Adipose tissue (tissue), 3 donors: ENCODE measurements around the gene MIPEP. TPM values are rescaled to one million over a fixed set of nuclear protein-coding genes. Genes with fewer than 3 reads are reported as not detected.
"Not testable (repeated sequence)": the region's sequence is repeated elsewhere in the genome, so short reads cannot be mapped to it uniquely, and the experiment has no call there.

Experiments used
- H3K27ac ChIP-seq: one replicate; pipeline ENCODE4 v1.5.1; 2013; ENCODE audit warnings: low read depth, low read length
- WGBS, 3 donors: extraction: QIAGEN DNeasy Blood & Tissue Kit; methylation state at CpG; one replicate each; pipeline ENCODE4 v1.1.7; 2013; 5-methylcytosine and 5-hydroxymethylcytosine counted together
- polyA plus RNA-seq, 3 donors: library from polyadenylated mRNA; stranded (reverse); fragments of 200-250 nt; gene quantifications; one replicate each; pipeline ENCODE4 v1.2.3, GENCODE V29; 2013
- donor health status: healthy with polysubstance abuse.
- donor health status: Bipolar disorder and iron deficiency.
- donor health status: healthy.

MIPEP gene
- polyA plus RNA-seq, 3 donors = 8.1 to 13.9 (median 11.3) TPM

- H3K27ac ChIP-seq = not testable (repeated sequence)
- 79 to 92% (median 80%) methylated on average over 7 to 12 of the region's 12 CpGs for WGBS, 3 donors
Measured at GRCh38 chr13:23894746-23895145, 5.5 kb upstream of the MIPEP start.

- H3K27ac ChIP-seq = not testable (repeated sequence)
- WGBS, 3 donors = 75 to 93% (median 83%) methylated on average over 1 to 2 of the region's 4 CpGs
Measured at GRCh38 chr13:23893791-23894190, 4.6 kb upstream of the MIPEP start.

GRCh38 chr13:23889615-23890607 lies 711 bp upstream of the MIPEP start:
- 34 to 50% (median 48%) methylated on average over 15 of the region's 15 CpGs for WGBS, 3 donors

DNA sequence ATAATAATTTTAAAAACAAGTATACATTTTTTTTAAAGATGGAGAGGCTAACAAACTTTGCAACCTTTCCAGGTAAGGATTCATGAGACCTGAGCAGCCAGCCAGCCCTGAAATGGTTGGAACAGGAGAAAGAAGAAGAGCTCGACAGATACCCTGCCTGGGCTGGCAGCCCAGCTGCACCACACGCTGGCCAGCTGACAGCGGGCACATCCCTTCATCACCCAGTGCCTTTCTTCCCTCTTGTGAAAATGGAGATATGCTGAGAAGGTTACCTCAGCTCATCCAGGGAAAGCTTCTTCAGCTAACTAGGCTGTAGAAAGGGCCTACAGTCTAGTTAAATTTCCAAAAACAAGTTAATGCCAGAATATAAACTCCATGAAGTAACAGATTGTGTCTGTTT lies 4.8 kb downstream of the MIPEP start:
- WGBS, 3 donors = 89 to 97% (median 96%) methylated on average over 3 of the region's 3 CpGs
- H3K27ac ChIP-seq = not testable (repeated sequence)

More at GRCh38 chr13:23889615-23890607, 711 bp upstream of the MIPEP start:
- H3K27ac ChIP-seq = no peak overlapping the region

DNA sequence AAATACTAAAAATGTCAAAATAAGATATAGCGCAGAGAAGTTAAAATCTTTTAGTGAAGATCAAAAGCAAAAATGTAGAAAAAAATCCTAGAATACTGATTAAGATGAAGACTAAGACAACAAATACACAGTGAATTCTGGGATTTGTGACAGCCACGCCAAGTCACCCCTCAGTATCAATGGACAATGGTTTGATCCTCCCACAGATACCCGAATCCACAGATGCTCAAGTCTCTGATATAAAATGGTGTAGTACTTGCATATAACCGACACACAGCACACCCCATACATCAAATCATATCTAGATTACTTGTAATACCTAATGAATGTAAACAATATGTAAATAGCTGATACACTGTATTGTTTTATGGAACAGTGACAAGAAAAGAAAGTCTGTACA lies 5.9 kb downstream of the MIPEP start:
- no peak overlapping the region for H3K27ac ChIP-seq
- WGBS, 3 donors = 91 to 96% (median 91%) methylated on average over 4 of the region's 4 CpGs

- H3K27ac ChIP-seq = not testable (repeated sequence)
- 95 to 96% (median 96%) methylated on average over 8 of the region's 8 CpGs for WGBS, 3 donors
Measured at GRCh38 chr13:23881402-23881800, 7.8 kb downstream of the MIPEP start.

DNA sequence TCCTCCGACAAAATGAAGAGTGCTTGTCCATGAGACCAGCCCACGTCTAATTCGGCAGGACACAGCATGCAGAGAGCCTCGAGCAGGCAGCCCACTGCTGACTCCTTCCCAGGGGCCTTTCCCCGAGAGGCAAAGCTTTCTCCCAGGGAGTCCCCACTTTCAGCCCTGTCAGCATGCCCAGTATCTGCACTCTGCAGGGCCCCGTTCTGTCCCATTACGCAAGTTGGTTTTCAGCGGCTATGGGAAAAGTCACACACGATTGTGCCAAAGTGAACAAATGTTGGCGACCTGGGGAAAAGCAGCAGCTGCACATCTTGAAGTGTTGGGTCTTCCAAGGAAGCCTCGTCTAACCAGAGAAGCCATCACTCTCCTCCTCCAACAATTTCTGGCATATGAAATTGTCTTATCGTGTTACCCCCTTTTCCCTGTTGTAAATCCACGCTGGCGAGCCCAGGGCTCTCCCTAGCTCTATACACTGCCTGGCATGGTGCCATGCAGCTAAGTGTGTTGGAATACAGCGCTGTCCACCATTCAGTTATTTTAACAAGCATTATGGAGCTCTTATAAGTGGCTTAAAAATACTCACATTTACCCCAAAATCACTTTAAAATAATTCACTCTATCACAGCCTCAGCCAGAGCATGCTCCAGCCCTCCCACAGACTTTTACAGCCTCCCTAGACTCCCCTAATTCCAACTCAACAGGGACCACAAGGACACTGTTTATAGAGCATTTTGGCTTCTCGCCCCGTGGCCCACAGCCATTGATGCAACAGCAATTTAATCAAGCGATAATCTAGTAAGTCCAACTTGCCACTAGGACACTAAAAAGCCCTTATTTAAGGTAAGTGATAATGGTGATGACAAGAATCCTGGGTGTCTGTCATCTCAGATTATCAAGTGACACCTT lies 8.5 kb downstream of the MIPEP start:
- 55 to 86% (median 75%) methylated on average over 12 to 15 of the region's 18 CpGs for WGBS, 3 donors
- not testable (repeated sequence) for H3K27ac ChIP-seq

- WGBS, 3 donors = 95 to 96% (median 96%) methylated on average over 4 of the region's 4 CpGs
- H3K27ac ChIP-seq = no peak overlapping the region
Measured at GRCh38 chr13:23877286-23877685, 11.9 kb downstream of the MIPEP start.

GRCh38 chr13:23876265-23876664 lies 12.9 kb downstream of the MIPEP start:
- H3K27ac ChIP-seq = no peak overlapping the region
- 34 to 85% (median 75%) methylated on average over 2 of the region's 2 CpGs for WGBS, 3 donors

- no peak overlapping the region for H3K27ac ChIP-seq
- 90 to 95% (median 94%) methylated on average over 2 of the region's 2 CpGs for WGBS, 3 donors
Measured at GRCh38 chr13:23871616-23872220, 17.5 kb downstream of the MIPEP start.

DNA sequence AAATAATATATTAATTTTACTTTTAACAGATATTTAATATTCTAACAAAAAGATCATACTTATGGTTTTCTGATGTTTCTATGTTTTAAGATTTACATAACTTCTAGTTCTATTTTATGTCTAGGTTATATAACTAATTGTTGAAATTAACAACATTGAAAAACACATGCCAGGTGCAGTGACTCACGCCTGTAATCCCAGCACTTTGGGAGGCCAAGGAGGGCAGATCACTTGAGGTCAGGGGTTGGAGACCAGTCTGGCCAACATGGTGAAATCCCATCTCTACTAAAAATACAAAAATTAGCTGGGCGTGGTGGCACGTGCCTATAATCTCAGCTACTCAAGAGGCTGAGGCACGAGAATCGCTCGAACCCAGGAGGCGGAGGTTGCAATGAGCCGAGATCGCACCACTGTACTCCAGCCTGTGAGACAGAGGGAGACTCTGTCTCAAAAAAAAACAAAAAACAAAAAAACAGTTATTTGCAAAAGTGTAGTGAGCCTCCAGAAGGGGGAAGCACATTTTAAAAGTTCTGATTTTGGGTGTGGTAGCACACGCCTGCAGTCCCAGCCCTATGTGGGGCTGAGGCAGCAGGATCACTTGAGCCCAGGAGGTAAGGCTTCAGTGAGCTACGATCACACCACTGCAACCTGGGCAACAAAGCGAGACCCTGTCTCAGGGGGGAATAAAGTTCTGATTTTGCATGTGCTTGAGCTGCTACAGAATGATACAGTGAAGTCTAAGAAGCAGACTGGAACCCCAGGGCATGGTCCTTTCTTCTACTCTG lies 18.7 kb downstream of the MIPEP start:
- H3K27ac ChIP-seq = no peak overlapping the region

GRCh38 chr13:23868521-23868920 lies 20.7 kb downstream of the MIPEP start:
- H3K27ac ChIP-seq = no peak overlapping the region
- 69 to 88% (median 80%) methylated on average over 5 of the region's 5 CpGs for WGBS, 3 donors

More for the DNA sequence above, 18.7 kb downstream of the MIPEP start:
- WGBS, 3 donors = 90 to 92% (median 92%) methylated on average over 12 of the region's 12 CpGs

GRCh38 chr13:23867027-23867491 lies 22.1 kb downstream of the MIPEP start:
- H3K27ac ChIP-seq = no peak overlapping the region
- 88 to 94% (median 93%) methylated on average over 8 of the region's 8 CpGs for WGBS, 3 donors

GRCh38 chr13:23866420-23867026 lies 22.7 kb downstream of the MIPEP start:
- 87 to 94% (median 88%) methylated on average over 9 of the region's 9 CpGs for WGBS, 3 donors
- no peak overlapping the region for H3K27ac ChIP-seq

- H3K27ac ChIP-seq = no peak overlapping the region
- WGBS, 3 donors = 90 to 94% (median 93%) methylated on average over 7 of the region's 7 CpGs
Measured at GRCh38 chr13:23865906-23866305, 23.3 kb downstream of the MIPEP start.

- 33 to 49% (median 48%) methylated on average over 1 of the region's 1 CpG for WGBS, 3 donors
- no peak overlapping the region for H3K27ac ChIP-seq
Measured at GRCh38 chr13:23865026-23865425, 24.2 kb downstream of the MIPEP start.

- H3K27ac ChIP-seq = no peak overlapping the region
- WGBS, 3 donors = 91 to 95% (median 93%) methylated on average over 2 of the region's 2 CpGs
Measured at GRCh38 chr13:23861310-23861709, 27.9 kb downstream of the MIPEP start.
